ENCODE data around the gene XPO6. TPM values are rescaled to one million over a fixed set of nuclear protein-coding genes. Genes with fewer than 3 reads are reported as not detected.
A peak's percentile ranks its signal among the peaks of the same experiment; 100 is the strongest.

The XPO6 gene
- total RNA-seq, 1 experiment from 2014 or later = 124 TPM

- Mint-ChIP-seq H3K4me3 (peak overlapping the region; percentile 42 to 59; a peak in 3 of 5 replicates), H3K36me3 (ENCODE audit: insufficient read depth in 1 of 3, low read depth in 3 of 3) (no peaks in the 10 kb centered on the region), H3K4me1 (peaks cover 5 to 8% of the 10 kb centered on the region in 2 experiments; a peak in 3 of 4 replicates), H3K27me3 (ENCODE audit: low read depth) (peaks cover 69% of the 10 kb centered on the region), H3K9me3 (no peaks in the 10 kb centered on the region), H3K27ac (no peak overlapping the region)
- H2BK5ac ChIP-seq (ENCODE audit: insufficient read length, low read length) = no peak overlapping the region
- H4K5ac ChIP-seq (ENCODE audit: insufficient read length, low read depth, low read length) = no peak overlapping the region
- no peaks in the 10 kb centered on the region for H4K20me1 ChIP-seq (ENCODE audit: control insufficient read depth, insufficient read depth, insufficient read length)
- no peak overlapping the region for H2AK5ac ChIP-seq (ENCODE audit: insufficient read length, low read length)
- H3K4ac ChIP-seq (ENCODE audit: low read depth, low read length) = no peak overlapping the region
- no peak overlapping the region for H2AFZ ChIP-seq (ENCODE audit: low read length)
- no peak overlapping the region for H3K18ac ChIP-seq (ENCODE audit: insufficient read length, low read depth, low read length)
- no peak overlapping the region for H3K27ac ChIP-seq (ENCODE audit: insufficient read length, low read depth, low read length)
- no peak overlapping the region for H3K14ac ChIP-seq (ENCODE audit: insufficient read depth, low read length)
- no peak overlapping the region for H4K91ac ChIP-seq (ENCODE audit: insufficient read length, low read depth, low read length)
- DNase-seq = no peak
- WGBS (ENCODE audit: extremely low coverage, insufficient read length, low lambda C conversion rate) = no CpG with 5 or more reads among the region's 3 CpGs
- H3K9me3 ChIP-seq (ENCODE audit: control insufficient read depth, low read depth, low read length) = no peaks in the 10 kb centered on the region
- no peaks in the 10 kb centered on the region for H3K79me1 ChIP-seq (ENCODE audit: insufficient read depth, low read depth, low read length, poor library complexity, severe bottlenecking)
- peaks cover 18% of the 10 kb centered on the region; the same call in 1 of the 2 replicates for H3K27me3 ChIP-seq (ENCODE audit: insufficient read depth, low read length)
- H2BK12ac ChIP-seq (ENCODE audit: insufficient read length, low read depth, low read length) = no peak overlapping the region
- H3K79me2 ChIP-seq (ENCODE audit: insufficient read depth, low read length) = no peaks in the 10 kb centered on the region
- H3T11ph ChIP-seq (ENCODE audit: low read length) = no peak overlapping the region
- no peak for TF ChIP-seq CTCF (conservative IDR thresholded peaks at IDR 0.05)
- H2BK15ac ChIP-seq (ENCODE audit: low read depth, low read length) = no peak overlapping the region
- no peak overlapping the region for H2BK20ac ChIP-seq (ENCODE audit: low read depth, low read length, poor library complexity, severe bottlenecking)
- no peak overlapping the region for H3K4me2 ChIP-seq (ENCODE audit: insufficient read depth, insufficient read length, low read length)
- H3K56ac ChIP-seq (ENCODE audit: insufficient read length, low read depth, low read length) = no peak overlapping the region
- peaks cover 5% of the 10 kb centered on the region for H3K23me2 ChIP-seq (ENCODE audit: insufficient read length, low read depth, low read length, poor library complexity, severe bottlenecking)
- H3K4me1 ChIP-seq (ENCODE audit: insufficient read depth, low read length) = no peaks in the 10 kb centered on the region
- H2BK120ac ChIP-seq (ENCODE audit: low read depth, low read length, poor library complexity, severe bottlenecking) = no peak overlapping the region
- no peak overlapping the region for H4K8ac ChIP-seq (replicated peaks; ENCODE audit: insufficient read length, low read depth, low read length)
- H3K23ac ChIP-seq (ENCODE audit: insufficient read length, low read depth, low read length) = no peak overlapping the region
- H3K9ac ChIP-seq (ENCODE audit: extremely low read depth, insufficient read length, low read length) = no peak overlapping the region
Measured at GRCh38 chr16:28064150-28064549, 147.6 kb downstream of the XPO6 start.

All from H9 (cell line).